H1 (cell line): Measurements from ENCODE around the gene RGS13. TPM values are rescaled to one million over a fixed set of nuclear protein-coding genes. Genes with fewer than 3 reads are reported as not detected.

Experiments used
- CTCF ChIA-PET: fragments of 300-600 bp; sonication (Branson Sonifier 250); formaldehyde crosslinking; loops from one replicate; lab custom pipeline; 2021; ENCODE audit not compliant: partially characterized antibody; lab: Charles Lee
- POLR2A ChIA-PET: fragments of 300-600 bp; sonication (Branson Sonifier 250); formaldehyde crosslinking; loops from one replicate; lab custom pipeline; 2021; ENCODE audit warnings: inconsistent platforms; ENCODE audit not compliant: partially characterized antibody; lab: Charles Lee
- DNase-seq, 2 experiments: peaks; one replicate each; pipeline versions ENCODE4 v3.0.0 to v3.0.0-alpha.2; 2010 to 2022; ENCODE audit warnings: low spot score in 2 of 2, low read depth in 1 of 2, mixed read lengths in 1 of 2
- FAIRE-seq: peaks from 2 replicates; lab custom pipeline; 2011; peaks lifted over from hg19 to GRCh38; lab: Jason Lieb, UNC
- H2AFZ ChIP-seq: 2 replicates; pipeline ENCODE4 v1.8.1; 2012; ENCODE audit warnings: low read length, inconsistent platforms
- H2AK5ac ChIP-seq: 2 replicates; pipeline ENCODE4 v1.6.1; 2013; ENCODE audit warnings: low read depth, low read length
- H2BK120ac ChIP-seq: replicated peaks from 2 replicates; pipeline ENCODE3; 2013; ENCODE audit warnings: low read depth, low read length, inconsistent platforms
- H2BK12ac ChIP-seq: 2 replicates; pipeline ENCODE4 v1.6.1; 2013; ENCODE audit warnings: low read depth, low read length
- H2BK15ac ChIP-seq: 2 replicates; pipeline ENCODE4 v1.6.1; 2013; ENCODE audit warnings: low read length
- H2BK20ac ChIP-seq: 2 replicates; pipeline ENCODE4 v1.6.1; 2013; ENCODE audit warnings: low read length
- H2BK5ac ChIP-seq: 2 replicates; pipeline ENCODE4 v1.6.1; 2013; ENCODE audit warnings: low read depth, low read length
- H3K14ac ChIP-seq: 2 replicates; pipeline ENCODE4 v1.6.1; 2013; ENCODE audit warnings: inconsistent platforms; ENCODE audit not compliant: insufficient read length
- H3K18ac ChIP-seq: 2 replicates; pipeline ENCODE4 v1.6.1; 2013; ENCODE audit warnings: low read length; ENCODE audit errors: extremely low read depth
- H3K23ac ChIP-seq: 2 replicates; pipeline ENCODE4 v1.6.1; 2013; ENCODE audit warnings: inconsistent platforms; ENCODE audit not compliant: insufficient read length
- H3K23me2 ChIP-seq: 2 replicates; pipeline ENCODE4 v1.6.1; 2013; ENCODE audit warnings: low read depth, low read length
- H3K27ac ChIP-seq: 2 replicates; pipeline ENCODE4 v1.6.1; 2011; ENCODE audit warnings: low read depth, low read length, inconsistent platforms
- H3K27me3 ChIP-seq, 4 experiments: replicated peaks in 1 of 4; 1 replicate in 1 of 4; 2 replicates in 3 of 4; pipeline versions ENCODE4 v1.6.1 to v1.8.1; 2011 to 2013; ENCODE audit warnings: low read length in 3 of 4, mild to moderate bottlenecking in 3 of 4, inconsistent platforms in 2 of 4, mixed read lengths in 2 of 4, moderate library complexity in 1 of 4; ENCODE audit not compliant: control insufficient read depth in 3 of 4, insufficient read depth in 3 of 4; ENCODE audit errors: extremely low read depth in 1 of 4
- H3K36me3 ChIP-seq, 4 experiments: 2 replicates each; pipeline versions ENCODE4 v1.6.1 to v1.8.1; 2011 to 2013; ENCODE audit warnings: mild to moderate bottlenecking in 4 of 4, low read length in 3 of 4, moderate library complexity in 2 of 4, control low read depth in 1 of 4, inconsistent platforms in 1 of 4; ENCODE audit not compliant: insufficient read depth in 4 of 4, control insufficient read depth in 2 of 4
- H3K4ac ChIP-seq: replicated peaks from 2 replicates; pipeline ENCODE3; 2013; ENCODE audit warnings: low read length, low read depth, mixed read lengths, inconsistent platforms; ENCODE audit not compliant: insufficient read length
- H3K4me1 ChIP-seq, 4 experiments: replicated peaks in 1 of 4; 1 replicate in 1 of 4; 2 replicates in 3 of 4; pipeline versions ENCODE4 v1.6.1 to v1.8.1; 2011 to 2013; ENCODE audit warnings: low read length in 3 of 4, inconsistent platforms in 2 of 4, mixed read lengths in 1 of 4; ENCODE audit not compliant: insufficient read depth in 4 of 4, control insufficient read depth in 3 of 4
- H3K4me2 ChIP-seq, 2 experiments: 2 replicates each; pipeline versions ENCODE4 v1.6.1 to v1.8.1; 2011 to 2013; ENCODE audit warnings: low read depth in 2 of 2, low read length in 2 of 2, control low read depth in 1 of 2, inconsistent platforms in 1 of 2, mild to moderate bottlenecking in 1 of 2; ENCODE audit not compliant: insufficient read depth in 1 of 2
- H3K4me3 ChIP-seq, 4 experiments: fragments of 200-600, 300-600 bp in 1 of 4; sonication (generic), shearing (Covaris generic), sonication (Bioruptor Twin) in 1 of 4; 2 replicates each; pipeline versions ENCODE4 v1.5.1 to v1.8.1; 2011 to 2016; ENCODE audit warnings: low read length in 4 of 4, low read depth in 3 of 4, control low read depth in 2 of 4, inconsistent platforms in 2 of 4, mild to moderate bottlenecking in 2 of 4, mixed read lengths in 1 of 4, moderate library complexity in 1 of 4; ENCODE audit not compliant: insufficient read depth in 2 of 4; ENCODE audit errors: extremely low read depth in 1 of 4
- H3K56ac ChIP-seq: replicated peaks from 2 replicates; pipeline ENCODE3; 2013; ENCODE audit warnings: low read depth, mild to moderate bottlenecking, mixed read lengths, low read length, inconsistent platforms; ENCODE audit not compliant: insufficient read length
- H3K79me1 ChIP-seq: 2 replicates; pipeline ENCODE4 v1.6.1; 2013; ENCODE audit warnings: low read depth, low read length, control low read depth
- H3K79me2 ChIP-seq, 2 experiments: 2 replicates each; pipeline versions ENCODE4 v1.6.1 to v1.8.1; 2012 to 2013; ENCODE audit warnings: low read length in 2 of 2, mild to moderate bottlenecking in 2 of 2, inconsistent platforms in 1 of 2; ENCODE audit not compliant: insufficient read depth in 2 of 2, control insufficient read depth in 1 of 2
- H3K9ac ChIP-seq, 4 experiments: replicated peaks in 1 of 4; 1 replicate in 1 of 4; 2 replicates in 3 of 4; pipeline versions ENCODE4 v1.6.1 to v1.8.1; 2011 to 2013; ENCODE audit warnings: low read depth in 3 of 4, low read length in 3 of 4, control low read depth in 2 of 4, mild to moderate bottlenecking in 2 of 4, moderate library complexity in 2 of 4, inconsistent platforms in 1 of 4; ENCODE audit errors: extremely low read depth in 1 of 4
- H3K9me3 ChIP-seq, 2 experiments: 2 replicates each; pipeline versions ENCODE4 v1.6.1 to v1.8.1; 2012 to 2013; ENCODE audit warnings: mild to moderate bottlenecking in 2 of 2, moderate library complexity in 2 of 2, control low read depth in 1 of 2, inconsistent platforms in 1 of 2, low read depth in 1 of 2, low read length in 1 of 2, mixed read lengths in 1 of 2; ENCODE audit not compliant: insufficient read depth in 2 of 2
- H4K20me1 ChIP-seq, 2 experiments: replicated peaks in 1 of 2; 2 replicates each; pipeline versions ENCODE3 to v1.8.1; 2011 to 2013; ENCODE audit warnings: inconsistent platforms in 2 of 2, low read length in 2 of 2, mild to moderate bottlenecking in 1 of 2; ENCODE audit not compliant: insufficient read depth in 2 of 2, control insufficient read depth in 1 of 2
- H4K5ac ChIP-seq: 2 replicates; pipeline ENCODE4 v1.6.1; 2013; ENCODE audit warnings: low read length, low read depth, mixed read lengths, inconsistent platforms; ENCODE audit not compliant: insufficient read length
- H4K8ac ChIP-seq: 2 replicates; pipeline ENCODE4 v1.8.0; 2013; ENCODE audit warnings: mild to moderate bottlenecking, moderate library complexity, low read length, inconsistent platforms; ENCODE audit not compliant: insufficient read depth; ENCODE audit errors: extremely low read depth
- H4K91ac ChIP-seq: replicated peaks from 2 replicates; pipeline ENCODE3; 2013; ENCODE audit warnings: low read length, mixed read lengths, inconsistent platforms; ENCODE audit not compliant: insufficient read length
- KDM4A ChIP-seq: IDR thresholded peaks from one replicate; pipeline ENCODE4 v1.7.1; 2012; ENCODE audit warnings: low read depth, mild to moderate bottlenecking, moderate library complexity, low read length, inconsistent platforms; ENCODE audit not compliant: severe bottlenecking
- SAP30 ChIP-seq: fragments of 300-600 bp; sonication (generic); IDR thresholded peaks from 2 replicates; pipeline ENCODE4 v1.7.1; 2012; ENCODE audit warnings: low read length, moderate library complexity, mild to moderate bottlenecking, inconsistent platforms; ENCODE audit not compliant: insufficient read depth, insufficient replicate concordance
- TBP ChIP-seq: IDR thresholded peaks from 2 replicates; pipeline ENCODE4 v1.6.1; 2011; ENCODE audit warnings: low read depth, low read length, improper control_type of control experiment
- WGBS, 2 experiments: shearing (Covaris generic) in 1 of 2; methylation state at CpG; one replicate each; pipeline versions ENCODE4 v1.1.6 to v1.1.7; 2013 to 2015; ENCODE audit warnings: low lambda C conversion rate in 2 of 2, mixed read lengths in 2 of 2, inconsistent platforms in 1 of 2, low coverage in 1 of 2, missing lambda C conversion rate in 1 of 2; ENCODE audit not compliant: insufficient replicate concordance in 2 of 2, insufficient coverage in 1 of 2, insufficient read length in 1 of 2; ENCODE audit errors: extremely low coverage in 1 of 2, missing lambda C conversion rate in 1 of 2; 5-methylcytosine and 5-hydroxymethylcytosine counted together
- polyA plus RNA-seq, 7 experiments: library from polyadenylated mRNA; depleted of rRNA in 3 of 7; stranded (reverse) in 5 of 7; unstranded in 2 of 7; fragments of >200 nt in 5 of 7; fragments of 200-250 nt in 2 of 7; gene quantifications; 1 replicate in 5 of 7; 2 replicates in 1 of 7; 4 replicates in 1 of 7; pipeline versions ENCODE4 v1.2.1 to v1.2.3, GENCODE V29; 2011 to 2013; ENCODE audit warnings: missing spikeins in 2 of 7, mixed read lengths in 2 of 7
- total RNA-seq: library from RNA; stranded (reverse); fragmentation: NEBNext Ultra II Directional; extraction: Animal tissue kit (Norgen Biotek cat#: 25700); gene quantifications from 2 replicates; pipeline ENCODE4 v1.2.1, GENCODE V29; 2021

RGS13 gene
- total and polyA plus RNA-seq, 2 of the 8 experiments (the other 6 are each of a cell fraction or from before 2014, with no cell fraction given): not detected

- TF ChIP-seq KDM4A (no peak), TBP (no peak), SAP30 (no peak)
- TF ChIP-seq, all 59 proteins: peak for 0
- Histone ChIP-seq H3K79me2 (no peaks in the 10 kb centered on the region), H4K91ac (no peak overlapping the region), H4K5ac (no peak overlapping the region), H3K23me2 (no peaks in the 10 kb centered on the region), H3K4me2 (no peak overlapping the region), H3K27me3 (no peaks in the 10 kb centered on the region), H3K27ac (no peak overlapping the region), H2AK5ac (no peak overlapping the region), H3K23ac (no peak overlapping the region), H2BK120ac (no peak overlapping the region), H3K4me3 (no peak overlapping the region), H3K4me1 (no peaks in the 10 kb centered on the region), H3K9ac (no peak overlapping the region), H2BK20ac (no peak overlapping the region), H3K4ac (no peak overlapping the region), H3K36me3 (no peaks in the 10 kb centered on the region), H3K79me1 (no peaks in the 10 kb centered on the region), H4K8ac (no peak overlapping the region), H3K14ac (no peak overlapping the region), H3K18ac (no peak overlapping the region), H2BK12ac (no peak overlapping the region), H2BK5ac (no peak overlapping the region), H2AFZ (no peak overlapping the region; the same call in 1 of the 2 replicates), H4K20me1 (no peaks in the 10 kb centered on the region), H2BK15ac (no peak overlapping the region), H3K9me3 (no peaks in the 10 kb centered on the region), H3K56ac (no peak overlapping the region)
- FAIRE-seq: no peak
- WGBS, 2 experiments: 91% methylated on average over 2 of the region's 2 CpGs; no CpG with 5 or more reads in 1 of the 2 experiments
- POLR2A ChIA-PET: no interaction called here
- no peak for DNase-seq
- CTCF ChIA-PET: interaction anchor here (0.8 kb wide), 1 partner anchor 57 kb away, joined by 3 read pairs; no protein-coding TSS in a partner anchor
Measured at GRCh38 chr1:192635041-192635440, 906 bp upstream of the RGS13 start.
